ENCODE data around the gene MKKS.
"Not testable (repeated sequence)": the region's sequence is repeated elsewhere in the genome, so short reads cannot be mapped to it uniquely, and the experiment has no call there.

MKKS gene

DNA sequence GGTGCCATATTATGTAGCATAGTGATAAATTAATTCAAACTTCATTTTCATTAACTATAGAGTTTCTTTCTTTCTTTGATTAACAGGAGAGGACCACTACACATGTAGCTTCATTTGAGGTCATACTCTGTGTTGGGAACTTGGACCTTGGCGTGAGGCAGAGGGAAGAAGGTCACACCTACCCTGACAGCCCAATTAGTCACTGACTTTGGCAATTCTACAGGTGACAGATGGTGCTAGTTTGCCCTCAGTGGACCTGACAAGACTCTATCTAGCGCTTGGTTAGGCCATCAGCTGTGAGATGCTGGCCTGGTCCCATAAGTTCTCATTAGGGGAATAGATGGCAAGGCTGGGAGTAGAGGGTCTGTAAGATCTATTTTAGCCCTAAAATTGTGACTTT lies 15.2 kb upstream of the MKKS start:
- DNase-seq (ENCODE audit: low read depth in 4 of 4, low spot score in 1 of 4) = no peak

DNA sequence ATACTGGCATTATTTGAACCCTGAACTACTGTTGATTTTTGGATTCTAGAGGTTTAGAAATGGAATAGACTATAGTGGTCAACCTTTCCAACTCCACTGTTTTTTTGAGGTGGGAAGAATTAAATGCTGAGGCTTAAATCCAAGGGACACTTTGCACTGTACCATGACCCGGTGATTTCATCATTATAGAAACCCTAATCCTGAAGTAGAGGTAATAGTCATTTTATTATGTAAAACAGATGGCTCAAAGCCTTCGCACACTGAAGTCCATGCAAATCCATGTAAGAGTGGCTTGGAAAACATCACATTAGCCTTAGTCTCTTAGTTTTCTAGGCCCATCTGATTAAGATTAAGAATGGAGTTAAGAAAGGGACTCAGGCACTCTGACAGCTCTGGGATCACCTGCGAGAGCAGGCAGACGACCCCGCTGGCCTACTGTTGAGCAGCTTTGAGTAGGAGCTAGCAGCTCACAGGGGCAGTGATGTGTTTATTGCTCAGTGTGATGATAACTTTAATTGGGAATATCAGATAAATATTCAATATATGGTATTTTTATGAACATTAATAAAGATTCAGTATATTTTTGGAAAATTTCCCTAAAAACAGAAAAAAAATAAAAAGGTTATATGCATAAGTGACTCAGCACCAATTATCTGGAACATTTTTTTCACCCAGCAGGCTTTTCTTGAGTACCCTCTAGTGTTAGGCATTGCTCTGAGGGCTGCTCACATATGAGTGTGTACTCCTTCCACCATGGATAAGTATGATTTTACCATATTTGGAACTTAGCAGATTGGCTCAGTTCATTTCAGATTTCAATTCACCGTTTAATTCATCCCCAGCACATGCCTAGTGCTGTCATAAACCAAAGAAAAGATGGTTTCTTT lies 14.5 kb upstream of the MKKS start:
- no peak for DNase-seq (ENCODE audit: low read depth in 4 of 4, low spot score in 1 of 4)

DNA sequence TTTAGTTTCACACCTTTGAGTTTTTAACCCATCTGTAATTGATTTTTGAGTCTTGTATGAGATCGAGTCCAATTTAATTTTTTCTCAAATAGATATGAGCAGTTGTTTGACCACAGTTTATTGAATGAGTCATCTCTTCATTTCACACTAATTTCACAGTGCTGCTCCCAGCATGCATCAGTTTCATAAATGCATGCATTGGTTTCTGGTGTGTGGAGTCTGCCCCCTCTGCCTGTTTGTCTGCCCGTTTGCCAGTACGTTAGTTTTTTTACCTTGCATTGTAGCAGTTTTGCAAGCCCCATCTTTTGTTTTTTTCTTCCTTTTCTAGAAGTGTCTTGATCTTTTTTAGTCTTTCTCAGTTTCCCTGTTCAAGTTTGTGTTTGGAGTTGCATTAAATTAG lies 13.0 kb upstream of the MKKS start:
- DNase-seq (ENCODE audit: low read depth in 4 of 4, low spot score in 1 of 4) = peak in 2 of 4 experiments; percentile 14 to 18

DNA sequence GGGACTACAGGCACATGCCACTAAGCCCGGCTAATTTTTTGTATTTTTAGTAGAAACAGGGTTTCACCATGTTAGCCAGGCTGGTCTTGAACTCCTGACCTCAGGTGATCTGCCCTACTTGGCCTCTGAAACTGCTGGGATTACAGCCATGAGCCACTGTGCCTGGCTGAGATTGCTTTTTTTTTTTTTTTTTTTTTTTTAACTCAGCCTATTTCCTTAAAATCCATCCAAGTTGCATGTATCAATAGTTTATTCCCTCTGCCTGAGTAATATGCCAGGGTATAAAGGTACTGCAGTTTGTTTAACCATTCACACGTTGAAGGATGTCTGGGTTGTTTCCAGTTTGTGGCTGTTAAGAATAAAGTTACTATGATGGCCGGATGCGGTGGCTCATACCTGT lies 11.7 kb upstream of the MKKS start:
- DNase-seq (ENCODE audit: low read depth in 4 of 4, low spot score in 1 of 4) = no peak

DNA sequence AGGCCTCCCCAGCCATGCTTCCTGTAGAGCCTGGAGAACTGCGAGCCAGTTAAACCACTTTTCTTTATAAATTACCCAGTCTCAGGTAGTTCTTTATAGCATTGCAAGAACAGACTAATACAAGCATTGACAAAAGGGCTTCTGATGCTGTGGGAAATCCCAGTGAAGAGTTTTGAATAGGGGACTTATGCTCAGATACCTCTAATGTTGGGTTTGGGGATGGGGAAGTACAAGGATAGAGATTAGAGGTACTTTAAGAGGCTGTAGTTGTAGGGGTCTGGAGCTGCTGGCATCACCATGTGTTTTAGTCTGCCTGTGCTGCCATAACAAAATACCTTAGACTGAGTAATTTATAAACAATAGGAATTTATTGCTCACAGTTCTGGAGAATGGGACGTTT lies 9.9 kb upstream of the MKKS start:
- DNase-seq (ENCODE audit: low read depth in 4 of 4, low spot score in 1 of 4) = no peak

DNA sequence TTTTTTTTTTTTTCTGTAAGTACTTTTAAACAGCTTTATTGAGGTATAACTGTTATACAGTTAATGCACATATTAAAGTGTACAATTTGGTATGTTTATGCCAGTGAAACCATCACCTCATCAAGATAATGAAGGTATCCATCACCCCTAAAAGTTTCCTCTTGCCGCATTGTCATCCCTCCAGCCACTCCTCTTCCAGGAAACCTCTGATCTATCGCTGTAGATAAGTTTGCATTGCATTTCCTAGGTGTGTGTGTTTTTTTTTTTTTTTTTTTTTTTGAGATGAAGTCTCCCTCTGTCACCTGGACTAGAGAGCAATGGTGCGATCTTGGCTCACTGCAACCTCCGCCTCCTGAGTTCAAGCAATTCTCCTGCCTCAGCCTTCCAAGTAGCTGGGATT lies 4.2 kb upstream of the MKKS start:
- no peak for DNase-seq (ENCODE audit: low read depth in 4 of 4, low spot score in 1 of 4)

DNA sequence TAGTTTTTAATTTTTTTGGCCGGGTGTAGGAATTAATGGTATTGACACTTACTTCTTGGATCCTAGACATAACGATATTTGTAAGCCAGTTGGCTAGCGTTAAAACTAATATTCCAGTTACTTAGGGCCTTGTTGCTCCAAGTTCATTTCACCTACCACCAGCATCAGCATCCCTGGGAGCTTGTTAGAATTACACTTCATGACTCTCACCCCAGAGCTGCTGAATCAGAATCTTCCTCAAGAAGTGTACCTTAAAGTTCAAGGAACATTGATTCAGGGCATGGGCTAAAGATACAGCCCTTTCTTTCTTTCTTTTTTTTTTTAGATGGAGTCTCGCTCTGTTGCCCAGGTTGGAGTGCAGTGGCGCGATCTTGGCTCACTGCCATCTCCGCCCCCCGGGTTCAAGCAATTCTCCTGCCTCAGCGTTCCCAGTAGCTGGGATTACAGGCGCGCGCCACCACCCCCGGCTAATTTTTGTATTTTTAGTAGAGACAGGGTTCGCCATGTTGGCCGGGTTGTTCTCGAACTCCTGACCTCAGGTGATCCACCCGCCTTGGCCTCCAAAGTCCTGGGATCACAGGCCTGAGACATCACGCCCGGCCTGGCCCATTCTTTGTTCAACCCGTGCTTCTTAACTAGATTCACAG lies 2.2 kb upstream of the MKKS start:
- no peak for DNase-seq (ENCODE audit: low read depth in 4 of 4, low spot score in 1 of 4)

- peak; percentile 57 to 71 (median 64) for DNase-seq (ENCODE audit: low read depth in 4 of 4, low spot score in 1 of 4)
Observed at GRCh38 chr20:10434832-10435812, 1.1 kb upstream of the MKKS start, which contains the start of gene SLX4IP. SLX4IP (plus strand) TSS chr20:10435305; CDS start chr20:10458205, 22,900 bp downstream.

- peak; percentile 56 to 74 (median 60) for DNase-seq (ENCODE audit: low read depth in 4 of 4, low spot score in 1 of 4)
Observed at GRCh38 chr20:10434467-10434831, 427 bp upstream of the MKKS start.

GRCh38 chr20:10433014-10433622 lies 904 bp downstream of the MKKS start:
- DNase-seq (ENCODE audit: low read depth in 4 of 4, low spot score in 1 of 4) = no peak

GRCh38 chr20:10432079-10432478 lies 1.9 kb downstream of the MKKS start:
- no peak for DNase-seq (ENCODE audit: low read depth in 4 of 4, low spot score in 1 of 4)

DNA sequence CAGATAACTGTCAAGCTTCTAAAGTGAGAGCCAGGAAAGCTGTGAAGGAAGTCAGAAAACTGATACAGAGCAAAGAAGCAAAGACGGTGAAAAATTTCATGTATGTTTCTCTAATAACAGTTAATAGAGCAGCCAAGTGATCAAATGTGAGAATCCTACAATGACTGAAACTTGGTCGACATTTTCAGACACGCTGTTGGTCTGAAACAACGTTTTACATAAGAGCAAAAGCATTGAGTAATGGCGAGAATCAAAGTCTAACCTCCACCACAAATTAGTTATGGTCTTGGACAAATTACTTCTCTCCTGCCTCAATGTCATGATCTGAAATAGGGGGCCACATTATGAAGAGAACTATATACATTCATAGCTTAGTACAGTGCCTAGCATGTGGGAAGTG lies 3.3 kb downstream of the MKKS start:
- DNase-seq (ENCODE audit: low read depth in 4 of 4, low spot score in 1 of 4) = no peak

- DNase-seq (ENCODE audit: low read depth in 4 of 4, low spot score in 1 of 4) = no peak
Observed at GRCh38 chr20:10430000-10430466, 4.0 kb downstream of the MKKS start.

DNA sequence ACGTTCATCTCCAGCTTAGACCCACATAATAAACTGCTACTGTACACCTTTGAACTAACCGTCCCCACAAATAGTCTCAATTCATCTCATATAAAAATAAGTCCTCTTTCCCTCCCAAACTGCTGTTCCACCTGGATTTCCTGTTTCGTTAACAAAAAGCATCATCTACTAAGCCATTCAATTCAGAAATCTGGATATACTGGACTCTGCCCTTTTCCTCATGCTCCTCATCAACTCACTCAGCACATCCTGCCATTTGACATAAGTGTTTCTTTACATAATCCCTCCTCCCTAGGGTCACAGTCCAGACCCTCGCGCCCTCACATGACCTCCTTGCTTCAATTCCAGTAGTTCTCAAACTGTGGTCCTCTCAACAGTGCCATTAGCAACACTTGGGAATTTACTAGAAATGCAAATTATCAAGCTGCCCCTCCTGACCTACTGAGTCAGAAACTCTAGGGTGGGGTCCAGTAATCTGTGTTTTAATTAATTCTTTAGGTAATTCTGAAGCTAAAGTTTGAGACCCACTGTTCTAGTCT lies 4.5 kb downstream of the MKKS start:
- no peak for DNase-seq (ENCODE audit: low read depth in 4 of 4, low spot score in 1 of 4)

GRCh38 chr20:10428008-10428407 lies 6.0 kb downstream of the MKKS start:
- no peak for DNase-seq (ENCODE audit: low read depth in 4 of 4, low spot score in 1 of 4)

DNA sequence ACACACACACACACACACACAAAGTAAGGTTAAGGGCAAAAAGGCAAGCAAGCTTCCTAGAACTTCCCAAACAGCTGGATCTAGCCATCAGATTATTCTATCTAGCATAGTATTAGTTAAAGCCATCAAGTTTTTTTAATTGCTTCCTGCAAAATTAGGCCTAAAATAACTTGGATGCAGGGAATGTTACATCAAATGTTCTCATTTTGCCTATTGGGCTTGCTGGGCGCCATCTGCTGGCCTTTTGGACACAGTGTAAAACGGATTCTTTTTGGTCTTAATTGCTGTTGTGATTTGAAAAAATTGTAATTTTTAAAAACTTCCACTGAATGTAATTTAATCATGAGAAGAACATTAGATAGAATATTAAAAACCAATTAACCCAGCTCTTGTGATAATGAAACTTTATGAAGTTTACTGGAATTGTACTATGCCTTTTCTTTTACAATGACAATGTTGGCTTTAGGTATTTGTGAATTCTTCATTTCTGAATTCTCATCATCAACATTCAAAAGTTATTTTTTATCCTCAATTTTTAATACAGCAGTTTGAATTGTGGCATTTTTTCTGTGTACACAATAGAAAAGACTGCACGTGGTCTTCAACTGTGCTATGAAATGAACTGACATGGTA lies 6.8 kb downstream of the MKKS start:
- DNase-seq (ENCODE audit: low read depth in 4 of 4, low spot score in 1 of 4) = no peak

GRCh38 chr20:10423735-10424134 lies 10.3 kb downstream of the MKKS start:
- no peak for DNase-seq (ENCODE audit: low read depth in 4 of 4, low spot score in 1 of 4)

DNA sequence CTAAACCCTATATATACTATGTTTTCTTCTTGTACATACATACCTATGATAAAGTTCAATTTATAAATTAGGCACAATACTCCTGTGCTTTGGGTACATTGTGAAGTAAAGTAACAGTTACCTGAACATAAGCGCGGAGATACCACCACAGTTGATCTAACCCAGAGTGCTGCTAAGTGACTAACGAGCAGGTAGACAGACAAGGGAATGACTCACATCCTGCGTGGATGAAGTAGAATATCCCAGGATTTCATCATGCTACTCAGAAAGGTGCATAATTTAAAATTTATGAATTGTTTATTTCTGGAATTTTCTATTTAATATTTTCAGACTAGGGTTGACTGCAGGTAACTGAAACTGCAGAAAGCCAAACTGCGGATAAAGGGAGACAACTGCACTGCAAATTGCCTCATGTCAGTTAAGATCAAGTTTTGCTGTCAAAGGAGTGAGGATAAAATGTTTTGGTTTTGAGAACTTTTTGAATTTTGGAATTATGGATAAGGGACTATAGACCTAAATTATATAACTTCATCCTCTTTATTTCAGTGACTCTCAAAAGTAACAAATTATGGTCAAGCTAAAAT lies 14.4 kb downstream of the MKKS start:
- DNase-seq (ENCODE audit: low read depth in 4 of 4, low spot score in 1 of 4) = no peak

- DNase-seq (ENCODE audit: low read depth in 4 of 4, low spot score in 1 of 4) = not testable (repeated sequence)
Observed at GRCh38 chr20:10417218-10417617, 16.8 kb downstream of the MKKS start.

All from stimulated activated CD4-positive, alpha-beta T cell treated with anti-CD3 and anti-CD28 coated beads, Interleukin-1b, Interleukin-23, amount 100 ng/mL, for 24 hours (primary cell).